Activated CD4-positive, alpha-beta T cell treated with anti-CD3 and anti-CD28 coated beads, Interleukin-2, amount 50 U/mL, for 24 hours (primary cell): ENCODE measurements around the gene HELZ.
"Not testable (repeated sequence)": the region's sequence is repeated elsewhere in the genome, so short reads cannot be mapped to it uniquely, and the experiment has no call there.

ENCODE experiments used
- DNase-seq, 2 donors: peaks; one replicate each; pipeline ENCODE4 v3.0.0-alpha.2; 2020; ENCODE audit warnings: low read depth in 1 of 2, low spot score in 1 of 2

The HELZ gene

GRCh38 chr17:67245073-67245693 lies at the start of gene HELZ:
Gene HELZ, minus strand, starts transcription at chr17:67245196. Its CDS starts 26,392 bp downstream, at chr17:67218804.
- peak; percentile 52 to 64 for DNase-seq

- peak; percentile 28 to 54 for DNase-seq
Measured at GRCh38 chr17:67293251-67294203, 48.5 kb upstream of the HELZ start.

GRCh38 chr17:67290711-67291291 lies 45.8 kb upstream of the HELZ start:
- DNase-seq = no peak

- no peak for DNase-seq
Measured at GRCh38 chr17:67290244-67290643, 45.2 kb upstream of the HELZ start.

- no peak for DNase-seq
Measured at GRCh38 chr17:67289181-67289876, 44.3 kb upstream of the HELZ start.

- not testable (repeated sequence) for DNase-seq
Measured at GRCh38 chr17:67286826-67287225, 41.8 kb upstream of the HELZ start.

GRCh38 chr17:67285360-67285759 lies 40.4 kb upstream of the HELZ start:
- no peak for DNase-seq

- no peak for DNase-seq
Measured at GRCh38 chr17:67283731-67284516, 38.9 kb upstream of the HELZ start.

- DNase-seq = no peak
Measured at GRCh38 chr17:67281743-67282142, 36.7 kb upstream of the HELZ start.

GRCh38 chr17:67281053-67281452 lies 36.1 kb upstream of the HELZ start:
- DNase-seq = no peak

- no peak for DNase-seq
Measured at GRCh38 chr17:67280279-67280678, 35.3 kb upstream of the HELZ start.

GRCh38 chr17:67279115-67279514 lies 34.1 kb upstream of the HELZ start:
- DNase-seq = no peak

GRCh38 chr17:67278363-67278762 lies 33.4 kb upstream of the HELZ start:
- no peak for DNase-seq

- DNase-seq = no peak
Measured at GRCh38 chr17:67276075-67276474, 31.1 kb upstream of the HELZ start.

- no peak for DNase-seq
Measured at GRCh38 chr17:67274466-67274865, 29.5 kb upstream of the HELZ start.

- DNase-seq = no peak
Measured at GRCh38 chr17:67273900-67274299, 28.9 kb upstream of the HELZ start.

GRCh38 chr17:67272312-67273047 lies 27.5 kb upstream of the HELZ start:
- DNase-seq = no peak

- DNase-seq = not testable (repeated sequence)
Measured at GRCh38 chr17:67271187-67271586, 26.2 kb upstream of the HELZ start.

- no peak for DNase-seq
Measured at GRCh38 chr17:67270416-67270815, 25.4 kb upstream of the HELZ start.

- DNase-seq = no peak
Measured at GRCh38 chr17:67266496-67266895, 21.5 kb upstream of the HELZ start.
